DOHH2 (cell line): ENCODE measurements around the gene OPTC.

ENCODE experiments used
- CTCF ChIP-seq: fragments of 200-600 bp; sonication (generic); IDR thresholded peaks from one replicate; pipeline ENCODE4 v1.5.1; 2014; ENCODE audit warnings: antibody characterized with exemption, mild to moderate bottlenecking, low read depth, low read length; ENCODE audit not compliant: poor library complexity, severe bottlenecking
- EZH2phosphoT487 ChIP-seq: fragments of 200-600 bp; sonication (generic); IDR thresholded peaks from 2 replicates; pipeline ENCODE4 v1.6.1; 2017; ENCODE audit warnings: borderline replicate concordance, mild to moderate bottlenecking, antibody characterized with exemption, low read length, moderate library complexity, mixed read lengths

GRCh38 chr1:203534012-203534411, 40.1 kb downstream of the OPTC start:
- TF ChIP-seq CTCF: no peak
- no peak for TF ChIP-seq EZH2phosphoT487
